PC-3 (cell line): Measurements from ENCODE around the gene VAT1. TPM values are rescaled to one million over a fixed set of nuclear protein-coding genes. Genes with fewer than 3 reads are reported as not detected.

Source experiments
- ATAC-seq: fragments of 200-7000 bp; cut with Tn5 transposase; 2 replicates; pipeline ENCODE4 v1.9.1; 2020; ENCODE audit warnings: mild to moderate bottlenecking, moderate library complexity
- BruUV-seq: library from RNA; stranded (reverse); fragments of 400-500 nt; replicated peaks from 2 replicates; lab custom pipeline; 2021; lab: Mats Ljungman, UMichigan
- CTCF ChIA-PET: fragments of 300-600 bp; sonication (Branson Sonifier 250); formaldehyde crosslinking; loops from one replicate; lab custom pipeline; 2022; ENCODE audit warnings: antibody characterized with exemption; lab: Charles Lee
- POLR2A ChIA-PET: fragments of 300-600 bp; sonication (Branson Sonifier 250); formaldehyde crosslinking; loops from one replicate; lab custom pipeline; 2022; ENCODE audit warnings: antibody characterized with exemption; ENCODE audit not compliant: unreplicated experiment; lab: Charles Lee
- DNase-seq: peaks from one replicate; pipeline ENCODE4 v3.0.0-alpha.2; 2015
- H2AFZ ChIP-seq: fragments of 300-600 bp; sonication (generic); 2 replicates; pipeline ENCODE4 v1.6.0; 2016; ENCODE audit warnings: antibody characterized with exemption, low read length
- H3F3A ChIP-seq: fragments of 300-600 bp; sonication (generic); one replicate; pipeline ENCODE4 v1.6.0; 2017; ENCODE audit warnings: antibody characterized with exemption, low read length, control low read depth, mild to moderate bottlenecking; ENCODE audit not compliant: unreplicated experiment
- H3K27ac ChIP-seq: fragments of 300-600 bp; sonication (generic); 2 replicates; pipeline ENCODE4 v1.5.1; 2016; ENCODE audit warnings: mild to moderate bottlenecking, low read length
- H3K27me3 ChIP-seq: fragments of 300-600 bp; sonication (generic); 2 replicates; pipeline ENCODE4 v1.6.1; 2016; ENCODE audit warnings: low read length, mixed read lengths
- H3K36me3 ChIP-seq: fragments of 300-600 bp; sonication (generic); 2 replicates; pipeline ENCODE4 v1.6.1; 2016; ENCODE audit warnings: low read depth, mixed run types, low read length, mixed read lengths
- H3K4me1 ChIP-seq: fragments of 300-600 bp; sonication (generic); 2 replicates; pipeline ENCODE4 v1.5.1; 2016; ENCODE audit warnings: low read length; ENCODE audit not compliant: insufficient read depth
- H3K4me2 ChIP-seq: fragments of 300-600 bp; sonication (generic); 2 replicates; pipeline ENCODE4 v1.6.0; 2016; ENCODE audit warnings: low read length
- H3K4me3 ChIP-seq: fragments of 300-600 bp; sonication (generic); 2 replicates; pipeline ENCODE4 v1.5.1; 2016; ENCODE audit warnings: mild to moderate bottlenecking, low read length, mixed read lengths
- H3K79me2 ChIP-seq: fragments of 300-600 bp; sonication (generic); 2 replicates; pipeline ENCODE4 v1.6.1; 2017; ENCODE audit warnings: low read length, mixed read lengths
- H3K9ac ChIP-seq: fragments of 300-600 bp; sonication (generic); 2 replicates; pipeline ENCODE4 v1.6.0; 2016; ENCODE audit warnings: mild to moderate bottlenecking, low read length
- H3K9me2 ChIP-seq: fragments of 300-600 bp; sonication (generic); replicated peaks from 2 replicates; pipeline ENCODE4 v1.6.1; 2016; ENCODE audit warnings: mixed run types, low read length, mixed read lengths
- H3K9me3 ChIP-seq: fragments of 300-600 bp; sonication (generic); 2 replicates; pipeline ENCODE4 v1.6.1; 2016; ENCODE audit warnings: low read length, mixed read lengths
- H4K20me1 ChIP-seq: fragments of 300-600 bp; sonication (generic); 2 replicates; pipeline ENCODE4 v1.6.1; 2016; ENCODE audit warnings: low read length, mixed read lengths
- EZH2 ChIP-seq: fragments of 300-600 bp; sonication (generic); IDR thresholded peaks from one replicate; pipeline ENCODE4 v1.6.1; 2017; ENCODE audit warnings: antibody characterized with exemption, mild to moderate bottlenecking, low read length; ENCODE audit not compliant: unreplicated experiment
- EZH2phosphoT487 ChIP-seq: fragments of 300-600 bp; sonication (generic); IDR thresholded peaks from 2 replicates; pipeline ENCODE4 v1.6.1; 2018; ENCODE audit warnings: mild to moderate bottlenecking, antibody characterized with exemption, low read length, borderline replicate concordance
- intact Hi-C: fragments of 100-400 bp; cut with micrococcal nuclease; formaldehyde crosslinking; loops from 2 replicates; pipeline ENCODE4 v1.9.0; 2023
- total RNA-seq: library from RNA; depleted of rRNA; stranded (reverse); fragments of >200 nt; gene quantifications from 2 replicates; pipeline ENCODE4 v1.2.3, GENCODE V29; 2014
- TF ChIP-seq, protein P1 (sequence below): fragments of 300-600 bp; sonication (generic); conservative IDR thresholded peaks from 2 replicates; pipeline ENCODE4 v1.5.1; 2017; ENCODE audit warnings: antibody characterized with exemption, low read depth, mild to moderate bottlenecking, low read length

Gene VAT1
- total RNA-seq, 1 experiment from 2014 or later, result 68.1 TPM

- Histone ChIP-seq H3K36me3 (no peaks in the 10 kb centered on the region; the same call in 1 of the 2 replicates), H3K9me2 (no peaks in the 10 kb centered on the region), H3K27me3 (no peaks in the 10 kb centered on the region), H3K4me3 (no peak overlapping the region), H3K27ac (no peak overlapping the region), H2AFZ (no peak overlapping the region), H3K9ac (no peak overlapping the region), H3K4me2 (no peak overlapping the region), H3F3A (no peaks in the 10 kb centered on the region), H3K4me1 (no peaks in the 10 kb centered on the region), H3K79me2 (no peaks in the 10 kb centered on the region), H3K9me3 (no peaks in the 10 kb centered on the region), H4K20me1 (no peaks in the 10 kb centered on the region)
- TF ChIP-seq EZH2phosphoT487 (no peak), EZH2 (no peak)
- TF ChIP-seq, protein P1, sequence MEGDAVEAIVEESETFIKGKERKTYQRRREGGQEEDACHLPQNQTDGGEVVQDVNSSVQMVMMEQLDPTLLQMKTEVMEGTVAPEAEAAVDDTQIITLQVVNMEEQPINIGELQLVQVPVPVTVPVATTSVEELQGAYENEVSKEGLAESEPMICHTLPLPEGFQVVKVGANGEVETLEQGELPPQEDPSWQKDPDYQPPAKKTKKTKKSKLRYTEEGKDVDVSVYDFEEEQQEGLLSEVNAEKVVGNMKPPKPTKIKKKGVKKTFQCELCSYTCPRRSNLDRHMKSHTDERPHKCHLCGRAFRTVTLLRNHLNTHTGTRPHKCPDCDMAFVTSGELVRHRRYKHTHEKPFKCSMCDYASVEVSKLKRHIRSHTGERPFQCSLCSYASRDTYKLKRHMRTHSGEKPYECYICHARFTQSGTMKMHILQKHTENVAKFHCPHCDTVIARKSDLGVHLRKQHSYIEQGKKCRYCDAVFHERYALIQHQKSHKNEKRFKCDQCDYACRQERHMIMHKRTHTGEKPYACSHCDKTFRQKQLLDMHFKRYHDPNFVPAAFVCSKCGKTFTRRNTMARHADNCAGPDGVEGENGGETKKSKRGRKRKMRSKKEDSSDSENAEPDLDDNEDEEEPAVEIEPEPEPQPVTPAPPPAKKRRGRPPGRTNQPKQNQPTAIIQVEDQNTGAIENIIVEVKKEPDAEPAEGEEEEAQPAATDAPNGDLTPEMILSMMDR, result no peak
- DNase-seq, result no peak
- no TSS peak for BruUV-seq
- CTCF ChIA-PET, result no interaction called here
- intact Hi-C loops, result no loop called here
- ATAC-seq, result no peak
- POLR2A ChIA-PET, result no interaction called here
Observed at GRCh38 chr17:43042025-43042628, 19.9 kb upstream of the VAT1 start.

- no TSS peak for BruUV-seq
- intact Hi-C loops, result no loop called here
- ChIA-PET POLR2A (no interaction called here), CTCF (no interaction called here)
- H3K4me1 ChIP-seq, result no peaks in the 10 kb centered on the region
- no peak for TF ChIP-seq EZH2
- TF ChIP-seq, protein P1, result no peak
- TF ChIP-seq EZH2phosphoT487, result no peak
- no peak overlapping the region for H3K4me3 ChIP-seq
- no peak overlapping the region for H2AFZ ChIP-seq
- H3K36me3 ChIP-seq, result no peaks in the 10 kb centered on the region; the same call in 1 of the 2 replicates
- no peaks in the 10 kb centered on the region for H3K27me3 ChIP-seq
- ATAC-seq (no peak), DNase-seq (no peak)
- no peak overlapping the region for H3K27ac ChIP-seq
- H3K4me2 ChIP-seq, result no peak overlapping the region
- H3K9ac ChIP-seq, result no peak overlapping the region
- no peaks in the 10 kb centered on the region for H3K79me2 ChIP-seq
- H4K20me1 ChIP-seq, result no peaks in the 10 kb centered on the region
- H3K9me2 ChIP-seq, result no peaks in the 10 kb centered on the region
- no peaks in the 10 kb centered on the region for H3F3A ChIP-seq
- H3K9me3 ChIP-seq, result no peaks in the 10 kb centered on the region
Observed at GRCh38 chr17:43040655-43041054, 18.5 kb upstream of the VAT1 start.

- H3K79me2 ChIP-seq, result no peaks in the 10 kb centered on the region
- H3K9me3 ChIP-seq, result no peaks in the 10 kb centered on the region
- ATAC-seq (no peak), DNase-seq (no peak)
- ChIA-PET POLR2A (no interaction called here), CTCF (no interaction called here)
- H3K9ac ChIP-seq, result no peak overlapping the region
- intact Hi-C loops, result no loop called here
- BruUV-seq, result no TSS peak
- H3K27ac ChIP-seq, result no peak overlapping the region
- H3K9me2 ChIP-seq, result no peaks in the 10 kb centered on the region
- no peaks in the 10 kb centered on the region; the same call in 1 of the 2 replicates for H3K36me3 ChIP-seq
- no peak overlapping the region for H3K4me2 ChIP-seq
- no peaks in the 10 kb centered on the region for H4K20me1 ChIP-seq
- H3K4me3 ChIP-seq, result no peak overlapping the region
- no peak overlapping the region for H2AFZ ChIP-seq
- H3K4me1 ChIP-seq, result no peaks in the 10 kb centered on the region
- no peaks in the 10 kb centered on the region for H3K27me3 ChIP-seq
- no peak for TF ChIP-seq EZH2phosphoT487
- no peak for TF ChIP-seq EZH2
- TF ChIP-seq, protein P1, result no peak
- no peaks in the 10 kb centered on the region for H3F3A ChIP-seq
Observed at GRCh38 chr17:43039646-43040045, 17.5 kb upstream of the VAT1 start.
